Measurements from ENCODE around the gene PRKACA.

GRCh38 chr19:14135985-14136508, 18.5 kb upstream of the PRKACA start:
- TF ChIP-seq CTCF (conservative IDR thresholded peaks at IDR 0.05 in 1 of 2, IDR thresholded peaks at IDR 0.05 in 1 of 2; ENCODE audit: extremely low read depth in 1 of 2, insufficient read depth in 1 of 2, low read depth in 1 of 2, low read length in 2 of 2) (no peak), EZH2 (IDR thresholded peaks at IDR 0.05; ENCODE audit: borderline replicate concordance, low read length) (no peak)
